HT1080 (cell line): Measurements from ENCODE around the gene KIAA0513. TPM values are rescaled to one million over a fixed set of nuclear protein-coding genes. Genes with fewer than 3 reads are reported as not detected.
A peak's percentile ranks its signal among the peaks of the same experiment; 100 is the strongest.
"Not testable (repeated sequence)": the region's sequence is repeated elsewhere in the genome, so short reads cannot be mapped to it uniquely, and the experiment has no call there.

Experiments
- DNase-seq: peaks from one replicate; pipeline ENCODE4 v3.0.0-alpha.2; 2015; ENCODE audit warnings: low read depth
- total RNA-seq: library from RNA; depleted of rRNA; stranded (reverse); fragments of >200 nt; shearing (Covaris generic); gene quantifications from 2 replicates; pipeline ENCODE4 v1.2.3, GENCODE V29; 2014

KIAA0513 gene
- total RNA-seq, 1 experiment from 2014 or later = 2.7 TPM

DNA sequence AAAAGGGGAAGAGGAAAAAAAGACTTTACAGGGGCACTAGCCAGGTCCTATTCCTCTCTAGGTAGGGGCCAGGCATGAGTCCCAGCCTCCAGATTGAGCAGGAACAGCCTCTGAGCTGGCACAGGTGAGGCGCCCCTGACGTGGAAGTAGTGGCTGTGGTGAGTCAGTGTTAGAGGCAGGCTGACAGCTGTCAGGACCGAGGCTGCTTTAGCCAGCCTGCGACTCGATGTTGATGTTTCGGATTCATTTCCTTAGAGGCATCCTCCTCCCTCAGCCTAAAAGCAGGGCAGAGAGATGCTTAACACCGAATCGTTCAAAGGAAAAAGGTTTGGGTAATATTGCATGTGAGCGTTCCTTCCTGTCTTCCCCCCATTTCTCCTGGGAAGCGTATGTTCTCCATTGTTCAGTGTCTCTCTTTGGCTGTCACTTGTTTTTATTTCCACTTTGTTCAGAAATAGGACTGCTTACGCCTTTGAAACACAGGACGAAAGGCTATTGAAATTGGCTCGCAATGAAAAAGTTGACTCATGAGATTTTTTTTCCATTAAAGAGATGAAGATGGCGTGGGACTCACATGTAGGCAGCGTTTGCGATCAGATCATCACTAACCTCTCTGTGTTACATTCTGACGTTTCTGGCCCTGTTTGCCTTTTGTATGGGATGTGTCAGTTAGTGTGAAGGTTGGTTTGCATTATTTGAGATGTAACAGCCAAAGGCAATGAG lies 1.3 kb downstream of the KIAA0513 start:
- peak; percentile 59 for DNase-seq

GRCh38 chr16:85029408-85029784 lies 1.8 kb downstream of the KIAA0513 start:
- peak; percentile 65 for DNase-seq

DNA sequence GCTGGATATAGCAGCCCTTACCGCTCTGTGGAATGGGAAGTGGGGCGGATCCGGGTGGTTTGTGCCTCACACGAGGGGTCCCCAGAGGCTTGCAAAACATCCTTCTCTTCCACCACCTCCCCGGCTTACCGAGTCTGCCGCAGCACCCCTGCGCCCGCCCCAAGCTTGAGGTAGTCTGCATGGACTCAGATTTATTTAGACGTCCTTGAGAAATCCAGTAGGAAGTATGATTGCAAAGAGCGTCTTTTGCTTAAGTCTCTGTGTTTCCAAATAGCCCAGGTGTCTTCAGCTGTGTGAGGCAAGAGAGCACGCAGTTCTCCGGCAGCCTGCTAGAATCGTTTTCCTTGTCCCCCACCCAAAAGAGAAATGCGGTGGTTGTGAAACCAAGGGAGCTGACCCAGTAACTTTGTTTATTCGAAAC lies 2.4 kb downstream of the KIAA0513 start:
- no peak for DNase-seq

DNA sequence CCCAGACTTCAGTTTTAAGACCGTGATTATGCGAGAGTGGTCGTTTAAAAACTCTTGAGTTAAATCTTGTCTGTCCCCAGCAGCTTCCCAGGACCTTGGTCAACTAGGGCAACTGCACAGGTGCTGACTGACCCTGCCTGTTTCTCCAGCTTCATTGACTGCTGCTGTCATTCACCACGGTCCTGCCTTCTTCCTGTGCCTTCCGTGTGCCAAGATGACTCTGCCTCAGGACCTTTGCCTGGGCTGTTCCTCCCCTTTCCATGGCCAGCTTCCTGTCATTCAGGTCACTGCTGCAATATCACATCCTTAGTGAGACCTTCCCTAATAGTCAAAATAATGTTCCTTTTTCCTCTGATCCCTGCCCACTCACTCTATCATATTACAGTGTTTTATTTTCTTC lies 3.9 kb downstream of the KIAA0513 start:
- DNase-seq = no peak

DNA sequence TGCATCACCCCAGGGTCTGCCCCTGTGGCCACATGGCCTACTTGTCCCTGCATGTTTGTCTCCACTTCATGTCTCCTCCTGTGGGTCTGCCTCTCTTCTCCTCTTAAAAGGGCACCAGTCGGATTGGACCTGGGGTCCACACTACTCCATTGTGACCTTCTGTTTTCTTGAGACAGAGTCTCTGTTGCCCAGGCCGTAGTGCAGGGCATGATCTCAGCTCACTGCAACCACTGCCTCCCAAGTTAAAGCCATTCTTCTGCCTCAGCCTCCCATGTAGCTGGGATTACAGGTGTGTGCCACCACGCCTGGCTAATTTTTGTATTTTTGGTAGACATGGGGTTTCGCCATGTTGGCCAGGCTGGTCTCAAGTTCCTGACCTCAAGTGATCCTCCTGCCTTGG lies 4.6 kb downstream of the KIAA0513 start:
- DNase-seq = not testable (repeated sequence)

DNA sequence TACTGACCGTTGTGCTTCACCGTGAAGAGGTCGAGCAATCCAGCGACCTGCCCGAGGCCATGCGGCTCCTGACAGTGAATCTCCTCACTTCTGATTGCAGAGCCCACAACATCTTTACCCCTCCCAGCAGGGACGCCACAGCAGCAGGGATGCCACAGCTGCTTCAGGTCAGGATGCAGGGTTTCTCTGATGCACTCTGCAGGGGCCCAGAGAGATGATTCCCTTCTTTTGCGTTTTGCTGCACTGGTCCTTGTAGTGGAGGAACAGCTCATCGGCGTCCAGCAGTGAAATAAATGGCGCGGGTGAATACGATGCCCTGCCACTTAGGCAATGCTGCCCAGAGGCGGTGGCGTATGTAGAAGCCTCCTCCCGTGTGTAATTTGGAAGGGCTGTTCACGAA lies 5.6 kb downstream of the KIAA0513 start:
- DNase-seq = no peak

GRCh38 chr16:85034591-85035433 lies 7.2 kb downstream of the KIAA0513 start:
- DNase-seq = no peak

DNA sequence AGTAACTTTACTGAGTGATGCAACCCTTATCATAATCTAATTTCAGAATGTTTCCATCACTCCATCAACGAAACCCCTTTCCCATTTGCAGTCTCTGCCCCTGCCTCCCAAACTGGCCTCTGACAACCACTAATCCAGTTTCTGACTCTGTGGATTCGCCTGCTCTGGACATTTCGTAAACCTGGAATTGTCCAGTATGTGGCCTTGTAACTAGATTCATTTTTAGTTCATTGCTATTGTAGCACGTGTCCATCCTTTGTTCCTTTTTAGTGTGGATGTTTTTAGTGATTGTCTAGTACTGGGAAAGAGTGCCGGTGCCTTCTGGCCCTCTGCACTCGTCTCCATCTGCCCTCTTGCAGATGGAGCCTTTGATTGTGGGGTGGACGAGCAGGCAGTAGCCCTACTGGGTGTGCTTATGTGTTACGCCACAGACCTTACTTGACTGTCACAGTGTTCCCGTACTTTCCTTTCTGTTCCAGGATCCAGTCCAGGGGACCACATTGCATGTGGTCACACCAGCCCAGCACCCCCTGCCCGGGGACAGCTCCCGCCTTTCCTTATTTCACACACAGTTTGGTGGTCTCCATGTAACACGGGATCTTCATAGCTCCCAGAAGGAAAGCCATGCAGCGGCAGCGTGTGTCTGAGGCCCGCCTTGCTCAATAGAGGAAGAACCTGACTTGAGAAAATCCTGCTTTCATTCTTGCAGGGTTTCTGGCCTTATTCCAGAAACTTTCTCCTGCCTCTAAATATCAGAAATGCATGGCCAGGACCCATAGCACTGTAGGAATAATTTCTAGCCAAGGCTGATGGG lies 8.8 kb downstream of the KIAA0513 start:
- DNase-seq = no peak

DNA sequence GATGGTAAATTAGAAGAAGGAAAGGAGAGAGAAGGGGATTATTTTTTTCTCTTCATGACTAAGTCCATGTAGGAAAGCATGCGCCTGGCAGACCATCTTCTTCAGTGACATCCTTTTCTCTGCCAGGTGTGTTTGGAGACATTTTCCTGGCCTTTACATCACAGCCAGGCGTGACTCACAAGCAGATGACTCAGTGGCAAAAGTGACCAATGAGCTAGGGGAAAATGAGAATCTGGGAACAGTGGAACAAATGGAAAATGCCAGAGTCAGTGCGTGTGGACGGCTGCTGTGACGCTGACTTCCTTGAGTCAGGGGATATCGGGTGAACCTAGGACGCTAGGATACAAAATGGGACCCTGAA lies 9.4 kb downstream of the KIAA0513 start:
- DNase-seq = peak; percentile 85

DNA sequence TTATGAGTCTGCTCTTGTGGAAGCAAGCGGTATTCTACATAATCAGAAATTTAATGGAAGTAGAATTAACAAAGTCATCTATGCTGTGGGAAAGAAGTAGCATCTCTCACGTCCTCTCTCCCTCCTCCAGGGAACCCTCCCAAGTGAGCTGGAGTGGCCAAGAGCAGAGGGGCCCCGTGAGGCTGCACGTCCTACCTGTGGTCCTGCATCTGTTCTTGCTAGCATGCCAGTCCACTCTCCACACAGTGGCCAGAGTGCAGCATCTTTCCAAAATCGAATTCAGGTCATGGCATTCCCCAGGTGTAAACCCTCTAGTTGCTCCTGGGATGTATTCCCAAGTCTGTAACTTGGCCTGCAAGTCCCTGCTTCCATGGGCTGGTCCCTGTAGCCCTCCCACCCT lies 10.1 kb downstream of the KIAA0513 start:
- DNase-seq = no peak

DNA sequence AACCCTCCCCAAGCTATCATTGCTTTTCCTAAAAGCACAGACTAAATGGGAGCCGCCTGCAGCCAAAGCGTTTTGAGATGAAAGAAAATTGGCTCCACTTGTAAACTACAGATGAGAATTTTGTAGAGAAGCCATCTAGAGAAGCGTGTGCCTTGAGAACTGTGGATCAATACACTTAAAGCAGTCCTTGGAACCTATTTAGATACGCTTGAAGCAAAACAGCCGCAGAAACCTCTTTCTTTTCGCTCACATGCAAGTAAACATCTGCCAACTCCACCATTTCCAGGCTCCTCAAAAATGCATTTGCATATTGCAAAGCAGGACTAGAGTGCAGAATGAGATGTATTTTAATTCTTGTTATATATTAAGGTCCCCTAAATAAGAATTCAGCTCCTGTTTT lies 13.1 kb downstream of the KIAA0513 start:
- no peak for DNase-seq

- no peak for DNase-seq
These were observed 13.9 kb downstream of the KIAA0513 start for GRCh38 chr16:85041219-85042166.

DNA sequence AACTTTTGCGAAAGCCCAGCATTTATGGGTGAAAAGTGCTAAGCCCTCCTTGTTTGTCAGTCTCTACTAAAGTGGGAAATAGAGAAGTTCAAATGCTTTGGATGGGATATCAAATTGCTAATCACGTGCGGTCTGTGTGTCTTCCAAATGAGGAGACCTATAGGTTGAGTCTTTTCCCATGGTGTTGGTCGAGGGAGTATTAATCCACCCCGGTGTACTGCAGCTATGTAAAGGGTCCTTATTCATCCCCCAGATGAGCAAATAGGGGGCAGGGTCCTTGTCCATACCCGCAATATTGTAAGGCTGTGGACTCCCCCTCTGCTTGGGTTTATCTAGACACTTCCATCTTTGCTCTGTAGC lies 14.6 kb downstream of the KIAA0513 start:
- no peak for DNase-seq

- no peak for DNase-seq
These were observed 15.0 kb downstream of the KIAA0513 start for GRCh38 chr16:85042606-85043005.

- DNase-seq = no peak
These were observed 17.5 kb downstream of the KIAA0513 start for GRCh38 chr16:85045077-85045476.

DNA sequence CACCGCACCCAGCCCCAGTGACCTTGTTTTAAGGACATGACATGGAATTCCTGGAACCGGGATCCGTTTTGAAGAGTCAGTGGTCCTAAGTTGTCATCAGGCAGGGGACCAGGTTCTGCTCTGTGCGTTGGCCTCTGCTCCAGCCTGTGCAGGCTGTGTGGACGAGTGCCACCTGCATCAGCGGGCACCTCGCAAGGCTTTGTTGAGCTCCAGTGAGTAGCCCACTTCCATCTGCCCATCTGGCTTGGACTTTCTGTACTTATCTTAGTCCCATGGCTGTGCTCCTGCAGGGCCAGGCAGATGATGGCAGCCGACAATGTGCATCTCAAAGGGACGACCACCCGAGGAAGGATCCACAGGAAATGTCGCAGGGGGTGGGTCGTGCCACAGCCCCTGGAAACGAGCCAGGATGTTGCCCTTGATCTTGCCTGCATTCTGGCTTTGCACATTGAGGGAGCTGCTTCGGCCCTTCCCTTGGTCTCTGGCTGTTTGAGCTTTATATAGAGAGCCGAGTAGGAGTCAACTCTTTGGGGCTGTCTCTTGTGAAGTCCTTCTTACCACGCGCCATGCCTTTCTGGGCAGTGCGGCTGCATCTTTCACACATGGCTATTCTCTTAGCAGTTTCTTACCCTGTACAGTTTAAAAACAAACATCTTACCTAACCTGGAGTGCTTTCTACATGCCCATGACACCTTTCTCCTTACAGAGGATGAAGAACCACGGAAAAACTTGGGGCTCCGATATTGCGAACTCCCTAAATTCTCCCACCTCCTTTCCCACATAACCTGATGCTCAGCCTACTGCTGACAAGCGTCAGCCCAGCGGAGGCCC lies 18.3 kb downstream of the KIAA0513 start:
- no peak for DNase-seq

DNA sequence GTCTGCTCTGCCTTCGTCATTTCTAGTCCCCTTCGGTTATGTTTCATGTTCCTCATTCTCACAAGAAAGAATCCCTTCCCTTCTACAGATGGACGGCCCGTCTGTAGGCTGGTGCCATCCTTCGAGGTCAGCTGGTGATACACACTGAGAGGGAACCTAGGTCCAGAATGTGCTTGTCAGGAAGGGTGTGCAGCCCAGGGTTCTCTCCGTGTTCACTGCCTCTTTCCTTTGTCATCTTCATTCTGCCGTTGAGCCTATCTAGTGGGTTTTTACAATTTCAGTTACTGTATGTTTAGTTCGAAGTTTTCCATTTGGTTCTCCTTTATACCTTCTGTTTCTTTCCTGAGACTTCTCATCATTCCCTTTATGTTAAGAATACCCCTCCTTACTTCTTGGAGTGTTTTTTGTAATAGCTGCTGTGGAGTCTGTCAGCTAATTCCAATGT lies 18.9 kb downstream of the KIAA0513 start:
- no peak for DNase-seq

- DNase-seq = no peak
These were observed 19.6 kb downstream of the KIAA0513 start for GRCh38 chr16:85046931-85047866.
